Adrenal gland (tissue), 12 donors: ENCODE measurements around the gene CDH18. TPM values are rescaled to one million over a fixed set of nuclear protein-coding genes. Genes with fewer than 3 reads are reported as not detected.

Experiments used
- DNase-seq, 7 donors: peaks; one replicate each; pipeline ENCODE4 v3.0.0-alpha.2; 2019 to 2020
- H3K27ac ChIP-seq, 5 donors: fragments of 200-600 bp; sonication (generic) in 4 of 5; 1 replicate in 3 of 5; 2 replicates in 2 of 5; pipeline versions ENCODE4 v1.5.1 to v1.8.0; 2016 to 2020; ENCODE audit warnings: mild to moderate bottlenecking in 1 of 5
- H3K27me3 ChIP-seq: fragments of 200-600 bp; 2 replicates; pipeline ENCODE4 v1.8.0; 2021
- H3K36me3 ChIP-seq, 2 donors: fragments of 200-600 bp; replicated peaks in 1 of 2; 1 replicate in 1 of 2; 2 replicates in 1 of 2; pipeline versions ENCODE4 v1.5.1 to v1.8.0; 2018 to 2022
- H3K4me1 ChIP-seq, 2 donors: fragments of 200-600 bp; replicated peaks in 1 of 2; 1 replicate in 1 of 2; 2 replicates in 1 of 2; pipeline versions ENCODE4 v1.5.1 to v1.8.0; 2018 to 2021
- H3K4me3 ChIP-seq, 4 donors: fragments of 200-600 bp; sonication (generic) in 3 of 4; one replicate each; pipeline ENCODE4 v1.5.1; 2016 to 2018
- H3K9me3 ChIP-seq, 3 donors: fragments of 200-600 bp; sonication (generic) in 1 of 3; replicated peaks in 1 of 3; 1 replicate in 2 of 3; 2 replicates in 1 of 3; pipeline versions ENCODE4 v1.5.1 to v1.8.0; 2016 to 2021
- CTCF ChIP-seq, 6 experiments: fragments of 450-650 bp in 4 of 6; fragments of 200-600 bp in 2 of 6; sonication (generic) in 1 of 6; IDR thresholded peaks; 1 replicate in 5 of 6; 2 replicates in 1 of 6; pipeline versions ENCODE4 v1.5.1 to v1.8.0; 2016 to 2021; ENCODE audit warnings: antibody characterized with exemption in 6 of 6, mild to moderate bottlenecking in 2 of 6, moderate library complexity in 1 of 6
- POLR2A ChIP-seq, 2 donors: fragments of 450-650 bp; IDR thresholded peaks; one replicate each; pipeline ENCODE4 v1.6.1; 2017; ENCODE audit warnings: antibody characterized with exemption in 2 of 2, mild to moderate bottlenecking in 2 of 2, moderate library complexity in 1 of 2
- WGBS, 4 donors: extraction: QIAGEN DNeasy Blood & Tissue Kit in 2 of 4; methylation state at CpG; one replicate each; pipeline versions ENCODE4 v1.1.5 to v1.1.7; 2013 to 2017; 5-methylcytosine and 5-hydroxymethylcytosine counted together
- intact Hi-C, 2 donors: fragments of 100-400 bp; cut with DNase I; formaldehyde crosslinking; loops; one replicate each; pipeline versions ENCODE4 v1.14.1 to v1.15.0; 2022 to 2023
- polyA plus RNA-seq, 3 donors: library from polyadenylated mRNA; stranded (reverse); fragments of 200-250 nt in 2 of 3; fragments of 350-450 nt in 1 of 3; fragmentation: Illumina TruSeq in 1 of 3; extraction: RNeasy Lipid Tissue Mini Kit (QIAGEN cat#74804) in 1 of 3; gene quantifications; one replicate each; pipeline ENCODE4 v1.2.3, GENCODE V29; 2013 to 2014
- total RNA-seq, 9 donors: library from RNA; depleted of rRNA in 4 of 9; stranded (reverse); fragments of >200 nt in 4 of 9; fragments of 120-200 nt in 1 of 9; fragmentation: NEBNext Ultra II Directional in 1 of 9; extraction: Animal tissue kit (Norgen Biotek cat#: 25700) in 1 of 9; gene quantifications; one replicate each; pipeline versions ENCODE4 v1.1.0 to v1.2.4, GENCODE V29; 2013 to 2023
- donor health status: healthy with polysubstance abuse.
- donor health status: Bipolar disorder and iron deficiency.
- donor health status: DM: yes; HTN: yes; CAD: no.
- donor health status: DM: no; HTN: no; CAD: no.
- donor health status: DM: no; HTN: no; CAD: no.
- donor health status: DM: yes; HTN: yes; CAD: no.

The CDH18 gene
- total and polyA plus RNA-seq, 12 donors, result 0.23 to 9.0 (median 3.9) TPM; not detected in 4

- Histone ChIP-seq H3K27me3 (no peaks in the 10 kb centered on the region), H3K4me3 (no peak overlapping the region), H3K4me1 (no peaks in the 10 kb centered on the region), H3K27ac (no peak overlapping the region), H3K36me3 (no peaks in the 10 kb centered on the region), H3K9me3 (no peaks in the 10 kb centered on the region)
- TF ChIP-seq POLR2A (IDR thresholded peaks at IDR 0.05) (no peak), CTCF (IDR thresholded peaks at IDR 0.05) (no peak)
- intact Hi-C loops, result no loop called here
- no peak for DNase-seq
- 70 to 80% (median 76%) methylated on average over 4 of the region's 4 CpGs for WGBS, 4 donors
Observed at GRCh38 chr5:19975795-19976194, 12.2 kb downstream of the CDH18 start.

GRCh38 chr5:19960451-19960850 is 27.5 kb downstream of the CDH18 start:
- no peak for DNase-seq
- no peaks in the 10 kb centered on the region for H3K4me1 ChIP-seq
- no peaks in the 10 kb centered on the region for H3K27me3 ChIP-seq
- no peak overlapping the region for H3K27ac ChIP-seq
- H3K4me3 ChIP-seq, result no peak overlapping the region
- intact Hi-C loops, result no loop called here
- 70 to 82% (median 77%) methylated on average over 11 of the region's 11 CpGs for WGBS, 4 donors
- TF ChIP-seq POLR2A (IDR thresholded peaks at IDR 0.05), result no peak
- TF ChIP-seq CTCF (IDR thresholded peaks at IDR 0.05), result no peak
- no peaks in the 10 kb centered on the region for H3K36me3 ChIP-seq
- no peaks in the 10 kb centered on the region for H3K9me3 ChIP-seq

GRCh38 chr5:19959830-19960384 is 28.1 kb downstream of the CDH18 start:
- intact Hi-C loops, result no loop called here
- no peak for TF ChIP-seq POLR2A (IDR thresholded peaks at IDR 0.05)
- no peak for TF ChIP-seq CTCF (IDR thresholded peaks at IDR 0.05)
- no peak overlapping the region for H3K27ac ChIP-seq
- no peaks in the 10 kb centered on the region for H3K9me3 ChIP-seq
- no peaks in the 10 kb centered on the region for H3K27me3 ChIP-seq
- WGBS, 4 donors, result 64 to 67% (median 64%) methylated on average over 2 of the region's 2 CpGs
- no peak for DNase-seq
- no peaks in the 10 kb centered on the region for H3K4me1 ChIP-seq
- H3K36me3 ChIP-seq, result no peaks in the 10 kb centered on the region
- no peak overlapping the region for H3K4me3 ChIP-seq

GRCh38 chr5:19950897-19951296 is 37.1 kb downstream of the CDH18 start:
- no peaks in the 10 kb centered on the region for H3K4me1 ChIP-seq
- H3K9me3 ChIP-seq, result no peaks in the 10 kb centered on the region
- intact Hi-C loops, result no loop called here
- no peak for TF ChIP-seq POLR2A (IDR thresholded peaks at IDR 0.05)
- no peak for TF ChIP-seq CTCF (IDR thresholded peaks at IDR 0.05)
- H3K36me3 ChIP-seq, result no peaks in the 10 kb centered on the region
- no peak for DNase-seq
- H3K27ac ChIP-seq, result no peak overlapping the region
- no peaks in the 10 kb centered on the region for H3K27me3 ChIP-seq
- H3K4me3 ChIP-seq, result no peak overlapping the region
